ENCODE measurements around the gene CYP2S1.
A peak's percentile ranks its signal among the peaks of the same experiment; 100 is the strongest.

The CYP2S1 gene

DNA sequence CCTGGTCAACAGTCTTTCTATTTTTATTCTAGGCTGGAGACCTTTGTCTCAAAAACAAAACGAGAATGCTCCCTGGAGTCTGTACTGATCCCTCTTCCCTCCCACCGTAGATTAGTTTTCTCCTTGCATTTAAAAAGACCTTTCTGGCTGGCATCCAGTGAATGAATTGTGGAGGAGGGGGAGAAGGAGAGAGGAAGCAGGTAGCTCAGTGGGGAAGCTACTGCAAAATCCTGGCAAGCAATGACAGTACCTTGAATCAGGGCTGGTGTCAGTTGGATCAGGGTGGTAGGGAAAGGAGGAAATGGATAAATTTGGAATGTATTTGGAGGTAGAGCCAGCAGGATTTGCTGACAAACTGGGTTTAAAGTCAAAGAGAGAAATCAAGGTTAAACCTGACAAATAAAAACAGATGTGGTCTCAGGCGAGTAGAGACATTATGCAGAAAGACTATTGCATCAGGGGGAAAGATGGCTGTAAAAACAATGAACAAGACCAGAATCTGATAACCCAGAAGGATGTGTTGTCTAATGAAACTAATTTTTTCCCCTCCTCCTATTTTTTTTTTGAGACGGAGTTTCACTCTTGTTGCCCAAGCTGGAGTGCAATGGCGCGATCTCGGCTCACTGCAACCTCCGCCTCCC is 3.5 kb upstream of the CYP2S1 start:
- no peak overlapping the region for H3K4me3 ChIP-seq (replicated peaks; ENCODE audit: insufficient read depth, low read length)
- H3K27me3 ChIP-seq (ENCODE audit: insufficient read depth, poor library complexity, severe bottlenecking) = peaks cover 24% of the 10 kb centered on the region
- TF ChIP-seq, protein P1, sequence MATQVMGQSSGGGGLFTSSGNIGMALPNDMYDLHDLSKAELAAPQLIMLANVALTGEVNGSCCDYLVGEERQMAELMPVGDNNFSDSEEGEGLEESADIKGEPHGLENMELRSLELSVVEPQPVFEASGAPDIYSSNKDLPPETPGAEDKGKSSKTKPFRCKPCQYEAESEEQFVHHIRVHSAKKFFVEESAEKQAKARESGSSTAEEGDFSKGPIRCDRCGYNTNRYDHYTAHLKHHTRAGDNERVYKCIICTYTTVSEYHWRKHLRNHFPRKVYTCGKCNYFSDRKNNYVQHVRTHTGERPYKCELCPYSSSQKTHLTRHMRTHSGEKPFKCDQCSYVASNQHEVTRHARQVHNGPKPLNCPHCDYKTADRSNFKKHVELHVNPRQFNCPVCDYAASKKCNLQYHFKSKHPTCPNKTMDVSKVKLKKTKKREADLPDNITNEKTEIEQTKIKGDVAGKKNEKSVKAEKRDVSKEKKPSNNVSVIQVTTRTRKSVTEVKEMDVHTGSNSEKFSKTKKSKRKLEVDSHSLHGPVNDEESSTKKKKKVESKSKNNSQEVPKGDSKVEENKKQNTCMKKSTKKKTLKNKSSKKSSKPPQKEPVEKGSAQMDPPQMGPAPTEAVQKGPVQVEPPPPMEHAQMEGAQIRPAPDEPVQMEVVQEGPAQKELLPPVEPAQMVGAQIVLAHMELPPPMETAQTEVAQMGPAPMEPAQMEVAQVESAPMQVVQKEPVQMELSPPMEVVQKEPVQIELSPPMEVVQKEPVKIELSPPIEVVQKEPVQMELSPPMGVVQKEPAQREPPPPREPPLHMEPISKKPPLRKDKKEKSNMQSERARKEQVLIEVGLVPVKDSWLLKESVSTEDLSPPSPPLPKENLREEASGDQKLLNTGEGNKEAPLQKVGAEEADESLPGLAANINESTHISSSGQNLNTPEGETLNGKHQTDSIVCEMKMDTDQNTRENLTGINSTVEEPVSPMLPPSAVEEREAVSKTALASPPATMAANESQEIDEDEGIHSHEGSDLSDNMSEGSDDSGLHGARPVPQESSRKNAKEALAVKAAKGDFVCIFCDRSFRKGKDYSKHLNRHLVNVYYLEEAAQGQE (IDR thresholded peaks at IDR 0.05; ENCODE audit: insufficient replicate concordance, low read depth) = no peak
- TF ChIP-seq CTCF (IDR thresholded peaks at IDR 0.05; ENCODE audit: insufficient read depth, low read length) (no peak), GABPA (IDR thresholded peaks at IDR 0.05; ENCODE audit: low read depth) (no peak), SPI1 (IDR thresholded peaks at IDR 0.05; ENCODE audit: borderline replicate concordance, low read depth) (no peak), POLR2AphosphoS5 (IDR thresholded peaks at IDR 0.05; ENCODE audit: low read depth) (no peak)
- no peak overlapping the region for H3K27ac ChIP-seq (replicated peaks)
- DNase-seq (ENCODE audit: low read depth in 1 of 2, low spot score in 1 of 2) = no peak

DNA sequence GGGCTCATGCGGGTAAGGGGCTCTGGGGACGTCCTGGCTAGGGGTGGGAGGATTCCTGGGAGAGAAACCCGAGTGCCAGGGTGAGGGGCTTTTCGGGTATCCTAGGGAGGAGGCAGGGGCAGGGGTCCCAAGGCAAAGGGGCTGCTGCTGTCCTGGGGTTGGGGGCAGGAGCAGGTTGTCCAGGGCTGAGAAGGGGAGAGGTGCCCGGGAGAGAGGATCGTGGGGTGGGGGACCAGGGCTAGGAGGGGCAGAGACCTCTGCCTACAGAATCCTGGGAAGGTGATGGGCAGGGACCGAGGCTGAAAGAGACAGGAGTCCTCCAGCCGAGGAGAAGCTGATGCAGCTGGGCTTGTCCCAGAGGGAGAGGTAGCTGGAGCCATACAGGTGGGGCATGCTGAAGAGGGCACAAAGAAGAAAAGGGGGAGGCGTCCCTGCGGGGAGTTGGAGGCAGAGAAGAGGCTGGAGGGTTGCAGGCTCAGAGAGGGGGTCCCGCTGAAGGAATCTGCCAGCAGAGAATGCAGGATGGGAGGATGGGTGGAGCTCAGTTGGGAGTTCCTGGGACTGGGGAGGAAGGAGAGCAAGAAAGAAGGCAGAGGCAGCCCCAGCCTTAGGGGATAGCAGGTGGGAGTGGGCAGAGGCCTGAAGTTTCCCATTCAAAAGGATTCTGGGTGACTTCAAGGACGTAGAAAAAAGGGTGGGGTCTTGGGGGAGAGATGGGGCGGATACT is 574 bp downstream of the CYP2S1 start:
- H3K4me3 ChIP-seq (replicated peaks; ENCODE audit: insufficient read depth, low read length) = peak overlapping the region; percentile 30
- peaks cover 26% of the 10 kb centered on the region for H3K27me3 ChIP-seq (ENCODE audit: insufficient read depth, poor library complexity, severe bottlenecking)
- DNase-seq (ENCODE audit: low read depth in 1 of 2, low spot score in 1 of 2) = no peak
- H3K27ac ChIP-seq (replicated peaks) = no peak overlapping the region
- TF ChIP-seq SPI1 (IDR thresholded peaks at IDR 0.05; ENCODE audit: borderline replicate concordance, low read depth) = no peak

- TF ChIP-seq POLR2AphosphoS5 (IDR thresholded peaks at IDR 0.05; ENCODE audit: low read depth) (no peak), GABPA (IDR thresholded peaks at IDR 0.05; ENCODE audit: low read depth) (no peak), CTCF (IDR thresholded peaks at IDR 0.05; ENCODE audit: insufficient read depth, low read length) (no peak), SPI1 (IDR thresholded peaks at IDR 0.05; ENCODE audit: borderline replicate concordance, low read depth) (no peak)
- TF ChIP-seq, protein P1 (IDR thresholded peaks at IDR 0.05; ENCODE audit: insufficient replicate concordance, low read depth) = no peak
- no peak overlapping the region for H3K27ac ChIP-seq (replicated peaks)
- H3K4me3 ChIP-seq (replicated peaks; ENCODE audit: insufficient read depth, low read length) = no peak overlapping the region
- H3K27me3 ChIP-seq (ENCODE audit: insufficient read depth, poor library complexity, severe bottlenecking) = peaks cover 28% of the 10 kb centered on the region
- no peak for DNase-seq (ENCODE audit: low read depth in 1 of 2, low spot score in 1 of 2)
Measured at GRCh38 chr19:41194157-41194552, 1.1 kb downstream of the CYP2S1 start.

- Histone ChIP-seq H3K27ac (replicated peaks) (no peak overlapping the region), H3K4me3 (replicated peaks; ENCODE audit: insufficient read depth, low read length) (no peak overlapping the region)
- peak in 1 of 2 experiments; percentile 52 for DNase-seq (ENCODE audit: low read depth in 1 of 2, low spot score in 1 of 2)
Measured at GRCh38 chr19:41195675-41196497, 2.9 kb downstream of the CYP2S1 start.

More at GRCh38 chr19:41195675-41196497, 2.9 kb downstream of the CYP2S1 start:
- no peak for TF ChIP-seq SPI1 (IDR thresholded peaks at IDR 0.05; ENCODE audit: borderline replicate concordance, low read depth)
- TF ChIP-seq GABPA (IDR thresholded peaks at IDR 0.05; ENCODE audit: low read depth) = no peak
- TF ChIP-seq, protein P1 (IDR thresholded peaks at IDR 0.05; ENCODE audit: insufficient replicate concordance, low read depth) = no peak
- TF ChIP-seq CTCF (IDR thresholded peaks at IDR 0.05; ENCODE audit: insufficient read depth, low read length) = no peak
- no peak for TF ChIP-seq POLR2AphosphoS5 (IDR thresholded peaks at IDR 0.05; ENCODE audit: low read depth)
- H3K27me3 ChIP-seq (ENCODE audit: insufficient read depth, poor library complexity, severe bottlenecking) = peaks cover 25% of the 10 kb centered on the region
